Endothelial cell of umbilical vein (primary cell): ENCODE data around the gene UBE2C.

ENCODE experiments used
- EZH2 ChIP-seq: IDR thresholded peaks from 2 replicates; pipeline ENCODE4 v1.6.1; 2012; ENCODE audit warnings: borderline replicate concordance, low read depth, mild to moderate bottlenecking, moderate library complexity, low read length, inconsistent platforms; ENCODE audit not compliant: severe bottlenecking
- FOS ChIP-seq: IDR thresholded peaks from 2 replicates; pipeline ENCODE4 v1.6.1; 2011; ENCODE audit warnings: mild to moderate bottlenecking, low read length, moderate library complexity, borderline replicate concordance; ENCODE audit not compliant: insufficient read depth
- JUN ChIP-seq: IDR thresholded peaks from 2 replicates; pipeline ENCODE4 v1.6.1; 2011; ENCODE audit warnings: borderline replicate concordance, low read depth; ENCODE audit not compliant: insufficient read length, insufficient read depth
- MYC ChIP-seq: IDR thresholded peaks from one replicate; pipeline ENCODE4 v1.6.1; 2011; ENCODE audit warnings: mild to moderate bottlenecking, low read depth, low read length
- POLR2A ChIP-seq: IDR thresholded peaks from 2 replicates; pipeline ENCODE4 v1.6.1; 2012; ENCODE audit warnings: low read depth, mild to moderate bottlenecking, control low read depth, low read length
- POLR2AphosphoS5 ChIP-seq: IDR thresholded peaks from 2 replicates; pipeline ENCODE4 v1.6.1; 2012; ENCODE audit warnings: low read depth, mild to moderate bottlenecking, control low read depth, low read length, moderate library complexity; ENCODE audit not compliant: insufficient read depth
- TF ChIP-seq, protein P1 (sequence below): IDR thresholded peaks from 2 replicates; pipeline ENCODE4 v1.6.1; 2011; ENCODE audit not compliant: insufficient read depth, insufficient read length
- TF ChIP-seq, protein P2 (sequence below), 2 donors: IDR thresholded peaks; 1 replicate in 1 of 2; 2 replicates in 1 of 2; pipeline ENCODE4 v1.5.1; 2011; ENCODE audit warnings: low read length in 2 of 2, mild to moderate bottlenecking in 2 of 2, moderate library complexity in 2 of 2, control low read depth in 1 of 2, inconsistent platforms in 1 of 2, low read depth in 1 of 2; ENCODE audit not compliant: insufficient read depth in 1 of 2; ENCODE audit errors: extremely low read depth in 1 of 2

DNA sequence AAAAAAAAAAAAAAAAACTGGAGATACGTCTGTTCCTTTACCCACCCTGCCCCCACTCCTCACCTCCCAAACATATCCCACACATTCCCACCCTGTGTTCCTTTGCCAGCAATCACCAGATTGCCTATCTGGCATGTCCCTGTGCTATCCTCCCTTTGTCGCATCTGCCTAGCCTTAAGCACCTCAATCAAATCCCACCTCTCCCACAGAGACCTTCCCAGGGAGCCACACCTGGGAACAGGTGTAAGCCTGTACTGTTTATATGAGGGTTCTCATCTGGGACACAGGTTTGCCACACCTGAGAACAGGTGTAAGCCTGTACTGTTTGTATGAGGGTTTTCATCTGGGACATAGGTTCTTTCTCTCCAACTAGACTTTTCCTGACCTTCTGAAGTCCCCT is 37.5 kb upstream of the UBE2C start:
- TF ChIP-seq, protein P1, sequence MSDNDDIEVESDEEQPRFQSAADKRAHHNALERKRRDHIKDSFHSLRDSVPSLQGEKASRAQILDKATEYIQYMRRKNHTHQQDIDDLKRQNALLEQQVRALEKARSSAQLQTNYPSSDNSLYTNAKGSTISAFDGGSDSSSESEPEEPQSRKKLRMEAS = no peak
- TF ChIP-seq, protein P2, sequence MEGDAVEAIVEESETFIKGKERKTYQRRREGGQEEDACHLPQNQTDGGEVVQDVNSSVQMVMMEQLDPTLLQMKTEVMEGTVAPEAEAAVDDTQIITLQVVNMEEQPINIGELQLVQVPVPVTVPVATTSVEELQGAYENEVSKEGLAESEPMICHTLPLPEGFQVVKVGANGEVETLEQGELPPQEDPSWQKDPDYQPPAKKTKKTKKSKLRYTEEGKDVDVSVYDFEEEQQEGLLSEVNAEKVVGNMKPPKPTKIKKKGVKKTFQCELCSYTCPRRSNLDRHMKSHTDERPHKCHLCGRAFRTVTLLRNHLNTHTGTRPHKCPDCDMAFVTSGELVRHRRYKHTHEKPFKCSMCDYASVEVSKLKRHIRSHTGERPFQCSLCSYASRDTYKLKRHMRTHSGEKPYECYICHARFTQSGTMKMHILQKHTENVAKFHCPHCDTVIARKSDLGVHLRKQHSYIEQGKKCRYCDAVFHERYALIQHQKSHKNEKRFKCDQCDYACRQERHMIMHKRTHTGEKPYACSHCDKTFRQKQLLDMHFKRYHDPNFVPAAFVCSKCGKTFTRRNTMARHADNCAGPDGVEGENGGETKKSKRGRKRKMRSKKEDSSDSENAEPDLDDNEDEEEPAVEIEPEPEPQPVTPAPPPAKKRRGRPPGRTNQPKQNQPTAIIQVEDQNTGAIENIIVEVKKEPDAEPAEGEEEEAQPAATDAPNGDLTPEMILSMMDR (IDR thresholded peaks at IDR 0.05; ENCODE audit: extremely low read depth in 1 of 2, insufficient read depth in 1 of 2, low read depth in 1 of 2, low read length in 2 of 2) = no peak
- no peak for TF ChIP-seq EZH2
- TF ChIP-seq POLR2AphosphoS5 = no peak
- no peak for TF ChIP-seq JUN
- no peak for TF ChIP-seq POLR2A
- no peak for TF ChIP-seq FOS
- TF ChIP-seq MYC = no peak
